ENCODE results near the gene INO80B. TPM values are rescaled to one million over a fixed set of nuclear protein-coding genes. Genes with fewer than 3 reads are reported as not detected.

INO80B gene
- total RNA-seq, 1 experiment from 2014 or later: 34.2 TPM

DNA sequence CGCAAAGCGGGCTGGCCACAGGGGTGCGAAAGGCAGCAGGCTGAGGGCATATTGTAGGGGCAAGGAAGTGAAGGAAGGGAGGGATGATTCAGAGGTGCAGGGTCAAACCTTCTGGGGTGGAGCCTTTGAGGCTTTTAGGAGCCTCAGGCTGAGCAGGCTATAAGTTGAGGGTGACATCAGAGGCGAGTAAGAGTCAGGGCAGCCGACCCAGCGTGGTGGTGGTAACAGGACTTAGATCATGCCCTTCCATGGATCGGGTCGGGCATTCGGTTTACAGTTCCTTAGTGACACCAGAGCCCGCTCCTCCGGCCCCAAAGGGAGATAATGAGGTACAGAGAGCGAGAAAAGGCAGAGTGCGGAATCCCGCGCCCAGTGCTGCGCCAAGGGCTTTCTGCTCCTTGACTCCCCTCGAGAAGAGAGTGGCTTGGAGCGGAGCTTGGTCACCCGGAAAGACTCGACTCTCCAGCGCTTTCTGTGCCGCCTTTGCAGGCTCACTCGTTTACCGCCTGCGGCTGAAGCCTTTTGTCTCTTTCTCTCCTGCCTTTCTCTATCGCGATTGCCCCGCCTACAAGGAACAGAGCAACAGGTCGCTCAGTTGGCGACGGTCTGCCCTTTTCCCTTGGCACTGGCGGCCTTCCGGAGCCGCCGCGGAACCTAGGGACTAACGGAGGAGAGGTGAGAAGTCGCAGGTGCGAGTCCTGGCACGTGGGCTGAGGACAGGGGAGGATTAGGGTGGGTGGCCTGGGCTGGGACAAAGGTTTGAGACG lies 43.8 kb downstream of the INO80B start:
- Histone ChIP-seq H3K4me2 (peak overlapping the region; percentile 88), H3K36me3 (ENCODE audit: low read depth) (no peaks in the 10 kb centered on the region), H3K4me3 (peak overlapping the region; percentile 62), H3K27me3 (ENCODE audit: insufficient read depth, low read depth) (no peaks in the 10 kb centered on the region), H3K27ac (peak overlapping the region; percentile 27; the same call in 1 of the 2 replicates), H3F3A (ENCODE audit: insufficient read depth, low read depth) (peaks cover 16% of the 10 kb centered on the region; the same call in 1 of the 2 replicates), H4K20me1 (ENCODE audit: insufficient read depth) (no peaks in the 10 kb centered on the region), H3K9me3 (ENCODE audit: insufficient read depth, low read depth) (no peaks in the 10 kb centered on the region), H3K79me2 (ENCODE audit: low read depth) (peaks cover 10% of the 10 kb centered on the region; the same call in 1 of the 2 replicates), H3K4me1 (replicated peaks; ENCODE audit: insufficient read depth) (peaks cover 16% of the 10 kb centered on the region), H3K9me2 (ENCODE audit: insufficient read depth) (no peaks in the 10 kb centered on the region), H2AFZ (peak overlapping the region; percentile 88)
- CTCF ChIA-PET: interaction anchor here (0.7 kb wide), 1 partner anchor 90 kb away, joined by 4 read pairs; no protein-coding TSS in a partner anchor
- POLR2A ChIA-PET (ENCODE audit: unreplicated experiment): interaction anchor here (0.5 to 0.6 kb wide), 2 partner anchors 27 to 40 kb away, joined by 4 to 8 read pairs; partner anchors contain the start of gene WBP1
- peak; percentile 34 to 58 for DNase-seq
- BruUV-seq (replicated peaks): TSS peak; percentile 39
- no peak for TF ChIP-seq EZH2 (IDR thresholded peaks at IDR 0.05; ENCODE audit: low read depth)
- TF ChIP-seq, protein P1, sequence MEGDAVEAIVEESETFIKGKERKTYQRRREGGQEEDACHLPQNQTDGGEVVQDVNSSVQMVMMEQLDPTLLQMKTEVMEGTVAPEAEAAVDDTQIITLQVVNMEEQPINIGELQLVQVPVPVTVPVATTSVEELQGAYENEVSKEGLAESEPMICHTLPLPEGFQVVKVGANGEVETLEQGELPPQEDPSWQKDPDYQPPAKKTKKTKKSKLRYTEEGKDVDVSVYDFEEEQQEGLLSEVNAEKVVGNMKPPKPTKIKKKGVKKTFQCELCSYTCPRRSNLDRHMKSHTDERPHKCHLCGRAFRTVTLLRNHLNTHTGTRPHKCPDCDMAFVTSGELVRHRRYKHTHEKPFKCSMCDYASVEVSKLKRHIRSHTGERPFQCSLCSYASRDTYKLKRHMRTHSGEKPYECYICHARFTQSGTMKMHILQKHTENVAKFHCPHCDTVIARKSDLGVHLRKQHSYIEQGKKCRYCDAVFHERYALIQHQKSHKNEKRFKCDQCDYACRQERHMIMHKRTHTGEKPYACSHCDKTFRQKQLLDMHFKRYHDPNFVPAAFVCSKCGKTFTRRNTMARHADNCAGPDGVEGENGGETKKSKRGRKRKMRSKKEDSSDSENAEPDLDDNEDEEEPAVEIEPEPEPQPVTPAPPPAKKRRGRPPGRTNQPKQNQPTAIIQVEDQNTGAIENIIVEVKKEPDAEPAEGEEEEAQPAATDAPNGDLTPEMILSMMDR (conservative IDR thresholded peaks at IDR 0.05): no peak
- intact Hi-C loops (cut with micrococcal nuclease; ENCODE audit: unreplicated experiment): no loop called here

DNA sequence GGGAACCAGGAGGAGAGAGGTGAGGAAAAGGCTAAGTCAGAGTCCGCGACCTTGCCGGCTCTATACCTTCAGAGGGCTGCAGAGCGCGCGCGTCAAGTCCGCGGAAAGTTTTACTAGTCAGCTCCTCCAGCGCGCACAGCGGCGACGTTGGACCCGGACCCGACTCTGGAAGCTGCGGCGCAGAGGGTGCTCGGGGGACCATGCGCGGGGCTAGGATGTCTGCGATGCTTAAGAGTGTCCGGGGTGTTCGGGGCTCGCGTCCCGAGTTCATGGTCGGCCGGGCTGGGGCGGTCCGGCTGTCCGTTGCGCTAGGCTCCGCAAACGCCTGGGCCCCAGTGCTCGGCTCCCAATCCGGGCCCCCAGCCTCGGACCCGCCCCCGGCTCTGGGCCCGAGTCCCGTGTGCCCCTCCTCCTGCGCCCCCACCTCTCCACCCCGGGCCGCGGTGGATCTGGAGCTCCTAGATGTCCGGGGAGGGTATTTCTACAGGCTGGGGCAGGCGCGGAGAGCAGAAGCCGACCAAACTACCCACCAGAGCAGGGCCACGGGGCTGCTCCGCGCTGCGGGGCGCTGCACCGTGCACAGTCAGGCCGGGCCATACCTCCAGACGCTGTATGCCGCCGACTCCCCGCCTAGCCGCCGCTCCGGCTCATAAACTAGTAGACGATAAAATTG lies 44.5 kb downstream of the INO80B start, which contains the start of gene LBX2:
Gene LBX2 (minus strand): TSS at position 337 of the 673 bp plus-strand sequence. CDS start 66 bp downstream, at position 271.
- intact Hi-C loops (cut with micrococcal nuclease; ENCODE audit: unreplicated experiment): no loop called here
- Histone ChIP-seq H4K20me1 (ENCODE audit: insufficient read depth) (no peaks in the 10 kb centered on the region), H3K27ac (no peak within 1 kb of the TSS), H3K9me2 (ENCODE audit: insufficient read depth) (no peaks in the 10 kb centered on the region), H3K36me3 (ENCODE audit: low read depth) (0 out of 2 replicates have a peak, but pooled peaks cover under 1% of the 10 kb centered on the region), H2AFZ (peak within 1 kb of the TSS; percentile 88), H3K4me1 (replicated peaks; ENCODE audit: insufficient read depth) (peaks cover 16% of the 10 kb centered on the region), H3K9me3 (ENCODE audit: insufficient read depth, low read depth) (no peaks in the 10 kb centered on the region), H3K79me2 (ENCODE audit: low read depth) (peaks cover 10% of the 10 kb centered on the region; the same call in 1 of the 2 replicates), H3K4me2 (peak within 1 kb of the TSS; percentile 88), H3F3A (ENCODE audit: insufficient read depth, low read depth) (peaks cover 20% of the 10 kb centered on the region; the same call in 1 of the 2 replicates), H3K4me3 (peak within 1 kb of the TSS; percentile 62), H3K27me3 (ENCODE audit: insufficient read depth, low read depth) (no peaks in the 10 kb centered on the region)
- TF ChIP-seq EZH2 (IDR thresholded peaks at IDR 0.05; ENCODE audit: low read depth): no peak
- TF ChIP-seq, protein P1 (conservative IDR thresholded peaks at IDR 0.05): no peak
- CTCF ChIA-PET: no interaction called here
- no peak for DNase-seq
- no TSS peak for BruUV-seq (replicated peaks)
- POLR2A ChIA-PET (ENCODE audit: unreplicated experiment): interaction anchor here (0.5 kb wide), 1 partner anchor 28 kb away, joined by 8 read pairs; no protein-coding TSS in a partner anchor

DNA sequence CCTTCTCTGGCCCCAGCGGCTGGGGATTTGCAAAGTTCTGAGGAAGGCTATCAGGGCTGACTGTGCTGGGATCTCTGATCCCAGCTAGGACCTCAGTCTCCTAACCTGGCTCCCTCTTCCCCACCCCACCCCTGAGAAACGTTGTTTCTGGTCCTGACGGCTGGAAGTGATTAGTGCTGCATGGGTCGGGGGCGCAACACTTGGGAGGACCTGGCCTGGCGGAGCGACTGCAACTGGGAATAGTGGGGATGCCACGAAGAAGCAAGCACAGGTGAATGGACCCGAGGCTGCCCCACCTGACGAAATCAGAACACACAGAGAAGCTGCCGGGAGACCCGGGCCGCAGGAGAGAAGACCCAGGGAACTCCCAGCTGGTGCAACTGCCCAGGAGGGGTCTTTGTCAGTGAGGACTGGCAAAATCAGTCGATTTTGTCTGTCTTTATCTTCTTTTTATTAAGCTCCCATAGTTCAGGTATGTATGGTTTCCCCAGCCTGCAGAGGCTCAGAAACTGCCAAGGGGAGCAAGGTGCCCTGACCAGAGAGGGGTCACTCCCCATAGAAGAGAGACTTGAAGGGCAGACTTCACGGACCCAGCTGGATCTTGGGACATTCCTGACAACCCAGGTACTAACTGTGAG lies 45.2 kb downstream of the INO80B start:
- DNase-seq: no peak
- Histone ChIP-seq H3K9me3 (ENCODE audit: insufficient read depth, low read depth) (no peaks in the 10 kb centered on the region), H3K4me2 (no peak overlapping the region), H3K9me2 (ENCODE audit: insufficient read depth) (no peaks in the 10 kb centered on the region), H3K4me3 (no peak overlapping the region), H3K27ac (no peak overlapping the region), H3K4me1 (replicated peaks; ENCODE audit: insufficient read depth) (peaks cover 17% of the 10 kb centered on the region), H3F3A (ENCODE audit: insufficient read depth, low read depth) (peaks cover 26% of the 10 kb centered on the region; the same call in 1 of the 2 replicates), H2AFZ (no peak overlapping the region), H4K20me1 (ENCODE audit: insufficient read depth) (no peaks in the 10 kb centered on the region), H3K27me3 (ENCODE audit: insufficient read depth, low read depth) (no peaks in the 10 kb centered on the region), H3K36me3 (ENCODE audit: low read depth) (0 out of 2 replicates have a peak, but pooled peaks cover 5% of the 10 kb centered on the region), H3K79me2 (ENCODE audit: low read depth) (peaks cover 10% of the 10 kb centered on the region; the same call in 1 of the 2 replicates)
- CTCF ChIA-PET: no interaction called here
- POLR2A ChIA-PET (ENCODE audit: unreplicated experiment): no interaction called here
- intact Hi-C loops (cut with micrococcal nuclease; ENCODE audit: unreplicated experiment): loop anchor here (10.0 kb wide), 1 partner anchor 345 kb away; no protein-coding TSS in a partner anchor
- BruUV-seq (replicated peaks): no TSS peak
- TF ChIP-seq EZH2 (IDR thresholded peaks at IDR 0.05; ENCODE audit: low read depth): no peak
- TF ChIP-seq, protein P1 (conservative IDR thresholded peaks at IDR 0.05): no peak

Data from PC-9 (cell line).